OCI-LY1 (cell line): ENCODE measurements around the gene FREY1.

Experiments
- EZH2 ChIP-seq: fragments of 200-600 bp; sonication (generic), shearing (Covaris generic); IDR thresholded peaks from 2 replicates; pipeline ENCODE4 v1.8.0; 2017; ENCODE audit warnings: borderline replicate concordance, mixed run types, mild to moderate bottlenecking, antibody characterized with exemption, low read length, moderate library complexity, mixed read lengths
- TF ChIP-seq, protein P1 (sequence below): fragments of 200-600 bp; sonication (generic), shearing (Covaris generic); IDR thresholded peaks from 2 replicates; pipeline ENCODE4 v1.5.1; 2017; ENCODE audit warnings: mild to moderate bottlenecking, antibody characterized with exemption, low read length, moderate library complexity, mixed read lengths

GRCh38 chr11:45905095-45905494 is 2.0 kb downstream of the FREY1 start:
- TF ChIP-seq, protein P1, sequence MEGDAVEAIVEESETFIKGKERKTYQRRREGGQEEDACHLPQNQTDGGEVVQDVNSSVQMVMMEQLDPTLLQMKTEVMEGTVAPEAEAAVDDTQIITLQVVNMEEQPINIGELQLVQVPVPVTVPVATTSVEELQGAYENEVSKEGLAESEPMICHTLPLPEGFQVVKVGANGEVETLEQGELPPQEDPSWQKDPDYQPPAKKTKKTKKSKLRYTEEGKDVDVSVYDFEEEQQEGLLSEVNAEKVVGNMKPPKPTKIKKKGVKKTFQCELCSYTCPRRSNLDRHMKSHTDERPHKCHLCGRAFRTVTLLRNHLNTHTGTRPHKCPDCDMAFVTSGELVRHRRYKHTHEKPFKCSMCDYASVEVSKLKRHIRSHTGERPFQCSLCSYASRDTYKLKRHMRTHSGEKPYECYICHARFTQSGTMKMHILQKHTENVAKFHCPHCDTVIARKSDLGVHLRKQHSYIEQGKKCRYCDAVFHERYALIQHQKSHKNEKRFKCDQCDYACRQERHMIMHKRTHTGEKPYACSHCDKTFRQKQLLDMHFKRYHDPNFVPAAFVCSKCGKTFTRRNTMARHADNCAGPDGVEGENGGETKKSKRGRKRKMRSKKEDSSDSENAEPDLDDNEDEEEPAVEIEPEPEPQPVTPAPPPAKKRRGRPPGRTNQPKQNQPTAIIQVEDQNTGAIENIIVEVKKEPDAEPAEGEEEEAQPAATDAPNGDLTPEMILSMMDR = no peak
- TF ChIP-seq EZH2 = no peak
